MM.1S (cell line): ENCODE results near the gene IRS4.
A peak's percentile ranks its signal among the peaks of the same experiment; 100 is the strongest.

Experiments used
- DNase-seq: peaks from one replicate; pipeline ENCODE4 v3.0.0-alpha.2; 2015
- H2AFZ ChIP-seq: fragments of 300-600 bp; sonication (generic); 2 replicates; pipeline ENCODE4 v1.6.0; 2016; ENCODE audit warnings: antibody characterized with exemption, low read length
- H3F3A ChIP-seq: fragments of 300-600 bp; sonication (generic); 2 replicates; pipeline ENCODE4 v1.6.1; 2016; ENCODE audit warnings: mild to moderate bottlenecking, antibody characterized with exemption, low read length, moderate library complexity, mixed read lengths; ENCODE audit not compliant: insufficient read depth
- H3K27ac ChIP-seq: fragments of 300-600 bp; sonication (generic); 2 replicates; pipeline ENCODE4 v1.5.1; 2016; ENCODE audit warnings: mild to moderate bottlenecking, low read length
- H3K27me3 ChIP-seq: fragments of 300-600 bp; sonication (generic); replicated peaks from 2 replicates; pipeline ENCODE4 v1.6.0; 2016; ENCODE audit warnings: low read length; ENCODE audit not compliant: insufficient read depth
- H3K36me3 ChIP-seq: fragments of 300-600 bp; sonication (generic); replicated peaks from 2 replicates; pipeline ENCODE4 v1.6.1; 2016; ENCODE audit warnings: mild to moderate bottlenecking, low read length, mixed read lengths; ENCODE audit not compliant: insufficient read depth
- H3K4me1 ChIP-seq: fragments of 300-600 bp; sonication (generic); 2 replicates; pipeline ENCODE4 v1.6.1; 2016; ENCODE audit warnings: low read length, mixed read lengths
- H3K4me2 ChIP-seq: fragments of 300-600 bp; sonication (generic); 2 replicates; pipeline ENCODE4 v1.6.0; 2016; ENCODE audit warnings: low read depth, low read length
- H3K4me3 ChIP-seq: fragments of 300-600 bp; sonication (generic); 2 replicates; pipeline ENCODE4 v1.5.1; 2016; ENCODE audit warnings: low read length, mixed read lengths
- H3K79me2 ChIP-seq: fragments of 300-600 bp; sonication (generic); 2 replicates; pipeline ENCODE4 v1.6.1; 2016; ENCODE audit warnings: mixed run types, low read length, mixed read lengths
- H3K9ac ChIP-seq: fragments of 300-600 bp; sonication (generic); 2 replicates; pipeline ENCODE4 v1.6.1; 2016; ENCODE audit warnings: low read length, mixed read lengths
- H3K9me2 ChIP-seq: fragments of 300-600 bp; sonication (generic); replicated peaks from 2 replicates; pipeline ENCODE4 v1.6.1; 2016; ENCODE audit warnings: mild to moderate bottlenecking, low read length, mixed read lengths; ENCODE audit not compliant: insufficient read depth
- H3K9me3 ChIP-seq: fragments of 300-600 bp; sonication (generic); replicated peaks from 2 replicates; pipeline ENCODE4 v1.6.1; 2016; ENCODE audit warnings: mild to moderate bottlenecking, low read length, mixed read lengths; ENCODE audit not compliant: insufficient read depth
- H4K20me1 ChIP-seq: fragments of 300-600 bp; sonication (generic); 2 replicates; pipeline ENCODE4 v1.6.1; 2016; ENCODE audit warnings: mild to moderate bottlenecking, low read length, moderate library complexity, mixed read lengths; ENCODE audit not compliant: insufficient read depth
- CTCF ChIP-seq: fragments of 300-600 bp; sonication (generic); IDR thresholded peaks from 2 replicates; pipeline ENCODE4 v1.5.1; 2016; ENCODE audit warnings: antibody characterized with exemption, low read length, mixed read lengths
- EZH2 ChIP-seq: fragments of 300-600 bp; sonication (generic); optimal IDR thresholded peaks from 2 replicates; pipeline ENCODE3; 2017; ENCODE audit warnings: low read depth, mild to moderate bottlenecking, antibody characterized with exemption, low read length, mixed read lengths
- EZH2phosphoT487 ChIP-seq: fragments of 300-600 bp; sonication (generic); IDR thresholded peaks from 2 replicates; pipeline ENCODE4 v1.6.1; 2018; ENCODE audit warnings: antibody characterized with exemption, low read length

The IRS4 gene

DNA sequence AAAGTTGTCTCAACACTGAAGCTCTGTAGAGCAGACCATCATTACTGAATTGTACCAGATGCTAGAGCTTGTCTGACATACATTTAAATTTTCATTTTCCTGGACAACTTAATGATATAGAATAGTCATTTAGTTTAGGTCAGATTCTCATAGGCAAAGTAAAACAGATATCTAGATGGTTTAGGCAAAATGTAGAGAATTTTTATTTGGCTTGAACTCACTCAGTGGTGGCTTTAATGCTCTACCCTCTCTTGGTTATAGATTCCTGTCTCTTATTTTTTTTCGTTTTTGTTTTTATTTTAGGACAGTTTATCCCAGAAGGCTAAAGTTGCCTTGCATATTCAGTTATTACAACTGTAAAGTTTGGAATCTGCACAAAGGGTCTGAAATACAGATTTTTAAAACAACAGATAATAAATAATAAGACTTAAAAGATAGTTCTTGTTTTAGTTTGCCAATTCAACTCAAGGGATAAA is 4.0 kb upstream of the IRS4 start:
- Histone ChIP-seq H3K4me1 (no peaks in the 10 kb centered on the region), H3K36me3 (no peaks in the 10 kb centered on the region), H3K9me2 (no peaks in the 10 kb centered on the region), H3F3A (no peaks in the 10 kb centered on the region), H3K4me3 (no peak overlapping the region), H2AFZ (no peak overlapping the region), H3K27me3 (no peaks in the 10 kb centered on the region), H3K9me3 (no peaks in the 10 kb centered on the region), H3K9ac (no peak overlapping the region), H3K4me2 (no peak overlapping the region), H3K79me2 (no peaks in the 10 kb centered on the region), H3K27ac (no peak overlapping the region), H4K20me1 (no peaks in the 10 kb centered on the region)
- no peak for TF ChIP-seq EZH2phosphoT487
- no peak for TF ChIP-seq EZH2
- TF ChIP-seq CTCF = no peak
- DNase-seq = no peak

- Histone ChIP-seq H3K27me3 (no peaks in the 10 kb centered on the region), H3K9ac (no peak overlapping the region), H3K9me3 (no peaks in the 10 kb centered on the region), H4K20me1 (no peaks in the 10 kb centered on the region), H2AFZ (no peak overlapping the region), H3F3A (no peaks in the 10 kb centered on the region), H3K4me1 (no peaks in the 10 kb centered on the region), H3K36me3 (no peaks in the 10 kb centered on the region), H3K79me2 (no peaks in the 10 kb centered on the region), H3K27ac (no peak overlapping the region), H3K4me3 (no peak overlapping the region), H3K9me2 (no peaks in the 10 kb centered on the region), H3K4me2 (no peak overlapping the region)
- DNase-seq = no peak
- TF ChIP-seq CTCF (no peak), EZH2 (no peak), EZH2phosphoT487 (no peak)
Observed at GRCh38 chrX:108737754-108738153, 1.4 kb upstream of the IRS4 start.

- no peaks in the 10 kb centered on the region for H3K27me3 ChIP-seq
- no peak overlapping the region for H3K27ac ChIP-seq
- H3K79me2 ChIP-seq = no peaks in the 10 kb centered on the region
- H3K4me2 ChIP-seq = peak overlapping the region; percentile 47; the same call in 1 of the 2 replicates
- H3K4me1 ChIP-seq = no peaks in the 10 kb centered on the region
- no peaks in the 10 kb centered on the region for H3K9me2 ChIP-seq
- H4K20me1 ChIP-seq = no peaks in the 10 kb centered on the region
- peak overlapping the region; percentile 61; the same call in 1 of the 2 replicates for H2AFZ ChIP-seq
- DNase-seq = no peak
- H3K9me3 ChIP-seq = no peaks in the 10 kb centered on the region
- H3K9ac ChIP-seq = no peak overlapping the region
- TF ChIP-seq CTCF (no peak), EZH2 (no peak), EZH2phosphoT487 (no peak)
- peak overlapping the region; percentile 52 for H3K4me3 ChIP-seq
- no peaks in the 10 kb centered on the region for H3F3A ChIP-seq
- H3K36me3 ChIP-seq = no peaks in the 10 kb centered on the region
Observed at GRCh38 chrX:108735679-108736508, 469 bp downstream of the IRS4 start.
